SK-N-SH treated with all-trans-retinoic acid at 6 μM for 48 hours (cell line): ENCODE results near the gene LTO1.
"Not testable (repeated sequence)": the region's sequence is repeated elsewhere in the genome, so short reads cannot be mapped to it uniquely, and the experiment has no call there.

Source experiments
- ATAC-seq: fragments of 200-7000 bp; cut with Tn5 transposase; 3 replicates; pipeline ENCODE4 v1.9.1; 2020; ENCODE audit warnings: mild to moderate bottlenecking, moderate library complexity
- ARNTL ChIP-seq: fragments of 450-650 bp; formaldehyde crosslinking; IDR thresholded peaks from 2 replicates; pipeline ENCODE4 v1.5.0; 2020; ENCODE audit warnings: low read depth, mild to moderate bottlenecking, moderate library complexity, borderline replicate concordance
- CSDC2 ChIP-seq: fragments of 250-450 bp; sonication (Bioruptor Pico); IDR thresholded peaks from 2 replicates; pipeline ENCODE4 v1.5.0; 2020; ENCODE audit warnings: mild to moderate bottlenecking, moderate library complexity
- CSRNP3 ChIP-seq: fragments of 250-450 bp; sonication (Bioruptor Pico); IDR thresholded peaks from 2 replicates; pipeline ENCODE4 v1.5.1; 2021; ENCODE audit warnings: mild to moderate bottlenecking, moderate library complexity
- GLIS3 ChIP-seq: fragments of 250-450 bp; sonication (Bioruptor Pico); IDR thresholded peaks from 2 replicates; pipeline ENCODE4 v1.5.0; 2020; ENCODE audit warnings: mild to moderate bottlenecking, moderate library complexity
- ISL1 ChIP-seq: fragments of 250-450 bp; sonication (Bioruptor Pico); IDR thresholded peaks from 2 replicates; pipeline ENCODE4 v2.1.2; 2022; ENCODE audit warnings: mild to moderate bottlenecking, moderate library complexity
- OSR1 ChIP-seq: fragments of 250-450 bp; sonication (Bioruptor Pico); IDR thresholded peaks from 2 replicates; pipeline ENCODE4 v1.8.0; 2022; ENCODE audit warnings: moderate library complexity, mild to moderate bottlenecking, inconsistent platforms
- RARB ChIP-seq: fragments of 250-450 bp; sonication (Bioruptor Pico); IDR thresholded peaks from 2 replicates; pipeline ENCODE4 v1.8.0; 2021; ENCODE audit warnings: mild to moderate bottlenecking, moderate library complexity
- SNAI2 ChIP-seq: fragments of 250-450 bp; sonication (Bioruptor Pico); IDR thresholded peaks from 2 replicates; pipeline ENCODE4 v1.5.0; 2020; ENCODE audit warnings: mild to moderate bottlenecking, moderate library complexity
- TCF4 ChIP-seq: fragments of 250-450 bp; sonication (Bioruptor Pico); IDR thresholded peaks from 2 replicates; pipeline ENCODE4 v1.8.0; 2021; ENCODE audit warnings: mild to moderate bottlenecking, moderate library complexity, borderline replicate concordance
- TOX ChIP-seq: fragments of 250-450 bp; sonication (Bioruptor Pico); IDR thresholded peaks from 2 replicates; pipeline ENCODE4 v1.8.0; 2021; ENCODE audit warnings: mild to moderate bottlenecking, moderate library complexity, borderline replicate concordance
- ZC3H10 ChIP-seq: fragments of 250-450 bp; sonication (Bioruptor Pico); IDR thresholded peaks from 2 replicates; pipeline ENCODE4 v1.5.1; 2021; ENCODE audit warnings: mild to moderate bottlenecking, moderate library complexity
- ZFP3 ChIP-seq: fragments of 250-450 bp; sonication (Bioruptor Pico); IDR thresholded peaks from 2 replicates; pipeline ENCODE4 v1.5.0; 2020; ENCODE audit warnings: mild to moderate bottlenecking, moderate library complexity
- ZFP30 ChIP-seq: fragments of 450-650 bp; formaldehyde crosslinking; IDR thresholded peaks from 2 replicates; pipeline ENCODE4 v1.5.0; 2022; ENCODE audit warnings: mild to moderate bottlenecking, moderate library complexity
- ZNF565 ChIP-seq: fragments of 450-650 bp; formaldehyde crosslinking; conservative IDR thresholded peaks from 2 replicates; pipeline ENCODE4 v1.5.0; 2020; ENCODE audit warnings: low read depth, mild to moderate bottlenecking, moderate library complexity
- ZNF70 ChIP-seq: fragments of 450-650 bp; formaldehyde crosslinking; IDR thresholded peaks from 2 replicates; pipeline ENCODE4 v1.5.0; 2020; ENCODE audit warnings: mild to moderate bottlenecking, moderate library complexity
- ZNF8 ChIP-seq: fragments of 450-650 bp; formaldehyde crosslinking; IDR thresholded peaks from 2 replicates; pipeline ENCODE4 v1.5.0; 2020; ENCODE audit warnings: mild to moderate bottlenecking, moderate library complexity
- TF ChIP-seq, protein P1 (sequence below): fragments of 250-450 bp; sonication (Bioruptor Pico); IDR thresholded peaks from 2 replicates; pipeline ENCODE4 v1.5.1; 2020; ENCODE audit warnings: low read depth, mild to moderate bottlenecking, moderate library complexity
- TF ChIP-seq, protein P2 (sequence below): fragments of 250-450 bp; sonication (Bioruptor Pico); IDR thresholded peaks from 2 replicates; pipeline ENCODE4 v1.8.0; 2020; ENCODE audit warnings: mild to moderate bottlenecking, moderate library complexity, borderline replicate concordance
- TF ChIP-seq, protein P3 (sequence below): fragments of 250-450 bp; sonication (Bioruptor Pico); IDR thresholded peaks from 2 replicates; pipeline ENCODE4 v1.8.0; 2021; ENCODE audit warnings: low read depth, mild to moderate bottlenecking, moderate library complexity, borderline replicate concordance

The LTO1 gene

GRCh38 chr11:69692422-69692821, 17.3 kb upstream of the LTO1 start (continued):
- TF ChIP-seq ZNF70 (CRISPR knock-in tag) (no peak), ZNF565 (CRISPR knock-in tag) (no peak), TOX (no peak), ZFP30 (CRISPR knock-in tag) (no peak)

DNA sequence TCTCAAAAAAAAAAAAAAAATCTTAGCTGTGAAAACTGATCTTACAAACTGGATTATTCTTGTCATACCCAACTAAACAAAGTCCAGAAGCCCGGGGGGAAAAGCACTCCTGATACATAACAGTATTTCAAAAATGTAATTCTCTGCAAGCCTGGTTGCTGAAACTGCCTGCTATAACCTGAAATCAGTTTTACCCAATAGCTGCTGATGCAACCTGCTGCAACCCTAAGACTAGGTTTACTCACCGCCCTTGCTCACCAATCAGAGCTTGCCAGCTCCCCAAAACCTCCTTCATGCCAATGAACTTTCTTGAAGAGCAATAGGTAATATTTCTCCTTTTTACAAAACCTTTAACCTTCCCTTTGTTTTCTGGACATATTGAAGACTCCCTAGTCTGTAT, 16.3 kb upstream of the LTO1 start:
- ATAC-seq: no peak
- no peak for TF ChIP-seq ZFP30 (CRISPR knock-in tag)
- TF ChIP-seq RARB: no peak
- no peak for TF ChIP-seq ZNF8 (CRISPR knock-in tag)
- no peak for TF ChIP-seq SNAI2 (CRISPR knock-in tag)
- TF ChIP-seq ZC3H10 (CRISPR knock-in tag): no peak
- TF ChIP-seq GLIS3 (CRISPR knock-in tag): no peak
- TF ChIP-seq ARNTL: no peak
- TF ChIP-seq, protein P1, sequence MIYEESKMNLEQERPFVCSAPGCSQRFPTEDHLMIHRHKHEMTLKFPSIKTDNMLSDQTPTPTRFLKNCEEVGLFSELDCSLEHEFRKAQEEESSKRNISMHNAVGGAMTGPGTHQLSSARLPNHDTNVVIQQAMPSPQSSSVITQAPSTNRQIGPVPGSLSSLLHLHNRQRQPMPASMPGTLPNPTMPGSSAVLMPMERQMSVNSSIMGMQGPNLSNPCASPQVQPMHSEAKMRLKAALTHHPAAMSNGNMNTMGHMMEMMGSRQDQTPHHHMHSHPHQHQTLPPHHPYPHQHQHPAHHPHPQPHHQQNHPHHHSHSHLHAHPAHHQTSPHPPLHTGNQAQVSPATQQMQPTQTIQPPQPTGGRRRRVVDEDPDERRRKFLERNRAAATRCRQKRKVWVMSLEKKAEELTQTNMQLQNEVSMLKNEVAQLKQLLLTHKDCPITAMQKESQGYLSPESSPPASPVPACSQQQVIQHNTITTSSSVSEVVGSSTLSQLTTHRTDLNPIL (CRISPR knock-in tag): no peak
- TF ChIP-seq ZNF70 (CRISPR knock-in tag): no peak
- TF ChIP-seq TOX: no peak
- no peak for TF ChIP-seq CSDC2 (CRISPR knock-in tag)
- TF ChIP-seq ZFP3 (CRISPR knock-in tag): no peak
- TF ChIP-seq ISL1 (CRISPR knock-in tag): no peak
- TF ChIP-seq, protein P2, sequence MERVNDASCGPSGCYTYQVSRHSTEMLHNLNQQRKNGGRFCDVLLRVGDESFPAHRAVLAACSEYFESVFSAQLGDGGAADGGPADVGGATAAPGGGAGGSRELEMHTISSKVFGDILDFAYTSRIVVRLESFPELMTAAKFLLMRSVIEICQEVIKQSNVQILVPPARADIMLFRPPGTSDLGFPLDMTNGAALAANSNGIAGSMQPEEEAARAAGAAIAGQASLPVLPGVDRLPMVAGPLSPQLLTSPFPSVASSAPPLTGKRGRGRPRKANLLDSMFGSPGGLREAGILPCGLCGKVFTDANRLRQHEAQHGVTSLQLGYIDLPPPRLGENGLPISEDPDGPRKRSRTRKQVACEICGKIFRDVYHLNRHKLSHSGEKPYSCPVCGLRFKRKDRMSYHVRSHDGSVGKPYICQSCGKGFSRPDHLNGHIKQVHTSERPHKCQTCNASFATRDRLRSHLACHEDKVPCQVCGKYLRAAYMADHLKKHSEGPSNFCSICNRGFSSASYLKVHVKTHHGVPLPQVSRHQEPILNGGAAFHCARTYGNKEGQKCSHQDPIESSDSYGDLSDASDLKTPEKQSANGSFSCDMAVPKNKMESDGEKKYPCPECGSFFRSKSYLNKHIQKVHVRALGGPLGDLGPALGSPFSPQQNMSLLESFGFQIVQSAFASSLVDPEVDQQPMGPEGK (CRISPR knock-in tag): no peak
- TF ChIP-seq, protein P3, sequence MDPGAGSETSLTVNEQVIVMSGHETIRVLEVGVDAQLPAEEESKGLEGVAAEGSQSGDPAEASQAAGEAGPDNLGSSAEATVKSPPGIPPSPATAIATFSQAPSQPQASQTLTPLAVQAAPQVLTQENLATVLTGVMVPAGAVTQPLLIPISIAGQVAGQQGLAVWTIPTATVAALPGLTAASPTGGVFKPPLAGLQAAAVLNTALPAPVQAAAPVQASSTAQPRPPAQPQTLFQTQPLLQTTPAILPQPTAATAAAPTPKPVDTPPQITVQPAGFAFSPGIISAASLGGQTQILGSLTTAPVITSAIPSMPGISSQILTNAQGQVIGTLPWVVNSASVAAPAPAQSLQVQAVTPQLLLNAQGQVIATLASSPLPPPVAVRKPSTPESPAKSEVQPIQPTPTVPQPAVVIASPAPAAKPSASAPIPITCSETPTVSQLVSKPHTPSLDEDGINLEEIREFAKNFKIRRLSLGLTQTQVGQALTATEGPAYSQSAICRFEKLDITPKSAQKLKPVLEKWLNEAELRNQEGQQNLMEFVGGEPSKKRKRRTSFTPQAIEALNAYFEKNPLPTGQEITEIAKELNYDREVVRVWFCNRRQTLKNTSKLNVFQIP (CRISPR knock-in tag): no peak
- no peak for TF ChIP-seq CSRNP3

GRCh38 chr11:69689484-69690319, 14.5 kb upstream of the LTO1 start:
- TF ChIP-seq TOX (no peak), ISL1 (CRISPR knock-in tag) (no peak), ZNF8 (CRISPR knock-in tag) (no peak), CSRNP3 (no peak), RARB (no peak), OSR1 (CRISPR knock-in tag) (no peak), ZNF565 (CRISPR knock-in tag) (no peak), ZNF70 (CRISPR knock-in tag) (no peak), ZFP30 (CRISPR knock-in tag) (no peak), TCF4 (CRISPR knock-in tag) (no peak)
- TF ChIP-seq, protein P2 (CRISPR knock-in tag): no peak
- TF ChIP-seq, protein P3 (CRISPR knock-in tag): no peak
- no peak for ATAC-seq

- ATAC-seq: not testable (repeated sequence)
These were observed 13.0 kb upstream of the LTO1 start for GRCh38 chr11:69687969-69688771.
